GM21619 (cell line): ENCODE data around the gene TRAPPC12.
"Not testable (repeated sequence)": the region's sequence is repeated elsewhere in the genome, so short reads cannot be mapped to it uniquely, and the experiment has no call there.

Experiments
- ATAC-seq: cut with Tn5 transposase; IDR thresholded peaks from one replicate; pipeline ENCODE4 v1.9.1; 2021; ENCODE audit not compliant: unreplicated experiment

Gene TRAPPC12

DNA sequence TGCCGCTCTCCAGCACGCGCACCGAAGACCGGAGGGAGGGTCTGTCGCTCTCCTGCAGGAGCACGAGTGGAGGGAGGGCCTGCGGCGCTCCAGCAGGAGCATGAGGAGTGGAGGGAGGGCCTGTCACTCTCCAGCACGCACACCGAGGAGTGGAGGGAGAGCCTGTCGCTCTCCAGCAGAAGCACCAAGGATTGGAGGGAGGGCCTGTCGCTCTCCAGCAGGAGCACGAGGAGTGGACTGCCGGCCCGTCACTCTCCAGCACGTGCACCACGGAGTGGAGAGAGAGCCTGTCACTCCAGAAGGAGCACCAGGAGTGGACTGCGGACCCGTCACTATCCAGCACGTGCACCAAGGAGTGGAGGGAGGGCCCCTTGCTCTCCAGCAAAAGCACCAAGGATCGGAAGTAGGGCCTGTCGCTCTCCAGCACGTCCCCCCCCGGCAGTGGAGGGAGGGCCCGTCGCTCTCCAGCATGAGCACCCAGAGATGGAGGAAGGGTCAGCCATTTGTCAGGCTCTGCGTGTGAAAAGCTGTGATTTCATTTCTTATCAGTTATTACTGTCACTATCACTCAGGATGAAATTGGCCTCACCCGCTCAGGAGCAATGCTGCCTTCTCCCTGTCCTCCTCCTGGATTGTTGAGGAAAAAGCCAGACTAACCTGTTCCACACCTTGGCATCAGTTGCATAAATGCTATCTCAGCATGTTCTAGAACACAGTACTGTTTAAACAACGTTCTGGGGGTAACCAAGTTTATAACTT lies 103.9 kb downstream of the TRAPPC12 start:
- ATAC-seq = no peak

DNA sequence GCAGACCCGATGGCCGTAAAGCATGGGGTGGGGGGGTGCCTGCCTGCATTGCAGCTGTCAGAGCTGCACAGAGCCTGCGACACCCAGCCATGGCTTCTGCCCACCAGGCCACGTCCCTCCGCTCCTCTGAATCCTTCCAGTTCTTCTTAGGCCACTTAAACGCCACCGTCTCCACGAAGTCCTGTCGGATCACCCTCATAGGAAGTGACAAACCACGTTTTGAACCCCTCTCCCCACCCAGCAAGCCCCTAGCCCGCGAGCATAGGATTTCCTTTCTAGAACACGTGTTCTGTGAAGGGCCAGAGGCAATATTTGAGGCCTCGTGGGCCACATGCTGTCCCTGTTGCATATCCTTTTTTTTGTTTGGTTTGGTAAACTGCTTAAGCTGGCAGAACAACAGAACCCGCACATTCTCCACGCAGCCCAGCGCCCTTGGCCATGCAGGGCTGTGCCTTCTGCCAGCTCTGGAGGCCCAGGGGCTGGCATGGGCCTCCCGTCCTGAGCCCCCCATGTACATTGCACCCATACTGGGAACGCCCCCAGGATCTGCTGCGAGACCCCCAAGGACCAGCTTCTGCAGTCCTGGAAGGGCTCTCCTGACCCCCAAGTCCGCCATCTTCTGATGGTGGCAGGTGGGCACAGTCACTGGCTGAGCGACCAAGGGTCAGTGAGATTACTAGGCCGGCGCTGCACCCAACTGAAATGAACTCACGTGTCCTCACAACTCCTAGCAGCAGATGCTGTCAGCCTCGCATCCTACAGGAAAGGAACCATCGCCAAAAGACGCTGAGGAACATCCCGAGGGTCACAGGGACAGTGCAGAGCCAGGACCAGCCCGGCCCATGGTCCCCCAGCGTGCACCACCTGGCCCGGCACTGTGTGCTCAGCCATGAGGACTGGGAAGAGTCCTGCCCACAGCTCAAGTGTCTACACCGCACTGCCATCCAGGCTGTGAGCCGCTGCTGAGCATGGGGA lies 104.8 kb downstream of the TRAPPC12 start:
- no peak for ATAC-seq

DNA sequence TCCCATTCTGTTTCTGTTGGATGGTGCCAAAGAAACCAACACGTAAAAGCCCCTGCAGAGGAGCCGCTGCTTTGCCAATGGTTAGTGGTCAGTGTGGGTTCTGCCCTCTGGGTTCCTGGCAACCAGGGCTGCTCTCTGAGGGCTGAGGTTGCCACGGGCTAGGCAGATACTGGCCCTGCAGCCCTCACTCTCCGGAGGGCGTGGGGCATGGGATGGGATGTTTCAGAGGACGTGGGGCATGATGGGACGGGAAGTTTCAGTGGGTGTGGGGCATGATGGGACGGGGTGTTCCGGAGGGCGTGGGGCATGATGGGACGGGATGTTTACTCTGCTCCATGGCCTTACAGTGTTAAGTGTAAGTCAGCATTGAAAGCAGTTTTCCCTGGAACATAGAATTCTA lies 105.7 kb downstream of the TRAPPC12 start:
- ATAC-seq = no peak

DNA sequence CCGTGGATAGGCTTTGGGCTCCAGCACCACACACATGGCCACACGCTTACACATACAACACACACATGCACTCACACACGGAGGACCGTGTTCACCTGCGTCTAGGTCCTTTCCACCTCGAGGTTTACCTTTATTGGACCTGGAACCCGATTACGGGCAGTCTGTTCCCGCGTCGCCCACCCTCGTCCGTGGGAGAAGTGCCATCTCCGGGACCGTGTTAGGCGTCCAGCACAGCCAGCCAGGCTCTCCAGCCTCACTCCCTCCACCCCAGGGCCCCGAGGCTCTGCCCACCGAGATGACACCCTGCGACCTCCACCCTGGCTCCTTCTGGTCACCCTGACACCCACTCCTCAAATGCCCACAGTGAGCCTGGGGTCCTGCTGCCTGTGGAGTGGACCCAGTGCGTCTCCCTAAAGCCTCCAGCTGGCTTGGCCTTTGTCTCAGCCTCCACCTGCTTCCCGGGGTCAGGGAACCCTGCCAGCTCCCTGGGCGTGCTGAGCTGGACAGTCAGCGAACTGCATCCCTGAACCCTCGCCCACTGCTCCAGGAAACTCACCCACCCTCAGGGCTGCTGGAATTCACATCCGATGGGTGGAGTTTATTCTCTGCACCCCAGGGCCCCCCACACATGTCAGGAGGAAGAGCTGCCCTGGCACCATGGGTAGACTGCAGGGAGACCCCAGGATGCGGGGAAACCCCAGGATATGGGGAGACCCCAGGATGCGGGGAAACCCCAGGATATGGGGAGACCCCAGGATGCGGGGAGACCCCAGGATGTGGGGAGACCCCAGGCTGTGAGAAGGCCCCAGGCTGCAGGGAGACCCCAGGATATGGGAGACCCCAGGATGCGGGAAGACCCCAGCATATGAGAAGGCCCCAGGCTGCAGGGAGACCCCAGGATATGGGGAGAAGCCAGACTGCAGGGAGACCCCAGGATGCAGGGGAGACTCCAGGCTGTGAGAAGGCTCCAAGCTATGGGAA lies 106.8 kb downstream of the TRAPPC12 start:
- ATAC-seq = no peak

DNA sequence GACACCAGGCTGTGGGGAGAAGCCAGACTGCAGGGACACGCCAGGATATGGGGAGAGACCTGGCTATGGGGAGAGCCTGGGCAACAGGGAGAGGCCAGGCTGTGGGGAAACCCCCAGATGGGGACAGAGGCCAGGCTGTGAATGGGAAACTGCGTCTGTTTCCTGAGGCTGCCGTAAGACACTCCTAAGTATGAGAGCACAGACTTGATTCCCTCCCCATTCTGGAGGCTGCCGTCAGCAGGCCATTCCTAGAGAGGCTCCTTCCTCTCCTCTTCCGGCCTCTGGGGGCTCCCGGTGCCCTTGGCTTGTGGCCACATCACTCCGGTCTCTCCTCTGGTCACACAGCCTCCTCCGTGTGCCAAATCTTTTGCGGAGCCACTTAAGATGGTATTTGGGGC lies 107.5 kb downstream of the TRAPPC12 start:
- ATAC-seq = no peak

DNA sequence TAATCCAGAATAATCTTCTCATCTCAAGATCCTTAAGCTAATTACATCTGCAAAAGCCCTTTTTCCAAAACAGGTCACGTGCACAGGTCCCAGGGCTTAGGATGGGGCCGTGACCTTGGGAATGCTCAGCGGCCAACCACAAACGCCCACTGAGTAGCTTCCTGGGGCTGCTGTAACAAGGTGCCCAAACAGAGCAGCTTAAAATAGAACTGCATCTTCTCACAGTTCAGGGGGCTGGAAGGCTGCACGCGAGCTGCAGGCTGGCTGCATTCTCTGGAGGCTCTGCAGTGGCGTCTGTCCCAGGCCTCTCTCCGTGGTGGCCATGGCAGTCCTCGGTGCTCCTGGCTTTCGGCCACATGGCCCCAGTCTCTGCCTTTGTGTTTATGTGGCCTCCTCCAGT lies 107.9 kb downstream of the TRAPPC12 start:
- ATAC-seq = no peak

DNA sequence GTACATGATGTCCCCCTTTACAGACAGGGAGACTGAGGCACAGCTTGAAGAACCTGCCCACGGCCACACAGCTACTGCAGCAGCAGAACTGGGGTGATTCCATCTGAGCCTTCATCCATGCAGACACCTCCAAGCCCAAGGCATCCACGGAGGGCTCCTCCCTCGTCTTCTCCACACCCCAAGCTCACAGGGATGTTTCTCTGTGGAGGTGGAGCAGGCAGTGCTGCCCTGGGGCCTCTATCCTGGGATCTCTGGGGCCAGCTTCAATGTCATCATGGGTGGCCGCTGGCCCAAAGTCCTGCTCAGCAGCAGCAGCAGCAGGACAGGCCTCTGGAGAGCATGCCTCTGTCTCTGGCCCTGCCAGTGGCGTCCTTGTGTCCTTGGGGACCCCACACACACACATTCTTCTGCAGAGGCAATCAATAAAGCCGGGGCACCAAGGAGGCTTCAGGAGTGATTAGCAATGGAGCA lies 108.6 kb downstream of the TRAPPC12 start:
- no peak for ATAC-seq

DNA sequence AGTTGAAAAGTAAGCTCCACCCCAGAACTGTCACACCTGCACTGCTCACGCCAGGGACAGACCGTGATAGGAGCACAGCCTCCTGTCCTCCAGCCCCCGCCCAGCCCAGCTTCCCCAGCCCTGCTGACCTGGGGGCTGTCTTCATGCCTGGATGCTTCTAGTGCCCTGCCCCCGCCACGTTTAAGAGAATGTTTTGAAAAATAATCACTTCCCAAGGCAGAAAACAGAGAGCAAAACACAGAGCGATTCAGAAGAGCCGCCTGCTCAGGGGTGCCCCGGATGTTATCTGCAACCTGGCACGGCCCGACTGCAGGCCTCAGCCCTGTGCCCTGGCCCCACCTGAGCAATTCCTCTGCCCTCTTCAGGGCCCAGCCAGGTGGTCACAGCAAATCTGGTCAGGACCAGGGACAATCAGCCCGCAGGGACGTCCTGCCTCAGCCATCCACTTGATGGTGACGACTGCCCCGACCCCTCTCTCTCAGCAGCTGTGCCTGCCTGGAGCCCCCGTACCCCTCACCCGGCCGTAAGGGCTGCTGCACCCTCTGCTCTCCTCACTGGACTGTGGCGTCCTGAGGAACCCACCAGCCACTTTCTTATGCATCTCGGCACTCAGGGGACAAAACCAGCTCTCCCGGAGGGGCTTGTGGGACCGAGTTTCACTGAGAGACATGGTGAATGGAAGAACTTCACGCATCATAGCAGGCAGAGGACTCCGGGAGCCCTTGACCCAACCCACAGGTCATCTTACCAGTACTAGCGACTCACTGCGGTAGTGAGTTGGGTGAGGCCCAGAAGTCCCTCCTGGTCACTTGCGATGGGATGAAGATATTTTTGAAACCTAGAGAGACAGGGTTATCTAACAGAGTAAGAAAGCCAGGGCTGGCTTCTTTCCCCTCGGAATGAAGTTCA lies 109.6 kb downstream of the TRAPPC12 start:
- ATAC-seq = no peak

DNA sequence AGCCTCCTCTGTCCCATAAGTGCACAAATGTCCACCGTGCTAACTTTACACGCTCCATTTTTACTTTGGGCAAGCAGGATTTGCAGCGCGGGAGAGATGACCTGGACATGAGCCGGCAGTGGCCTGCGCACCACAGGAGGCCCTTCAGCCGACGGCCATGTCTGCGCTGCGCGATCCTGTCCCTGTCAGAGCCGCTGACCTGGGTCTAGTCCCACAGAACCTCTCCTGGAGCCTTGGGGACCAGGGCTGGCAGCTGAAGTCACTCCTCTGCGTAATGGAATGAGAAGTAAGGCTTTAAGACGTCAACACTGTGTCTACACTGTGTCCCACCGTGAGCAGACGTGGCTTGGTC lies 110.2 kb downstream of the TRAPPC12 start:
- no peak for ATAC-seq

DNA sequence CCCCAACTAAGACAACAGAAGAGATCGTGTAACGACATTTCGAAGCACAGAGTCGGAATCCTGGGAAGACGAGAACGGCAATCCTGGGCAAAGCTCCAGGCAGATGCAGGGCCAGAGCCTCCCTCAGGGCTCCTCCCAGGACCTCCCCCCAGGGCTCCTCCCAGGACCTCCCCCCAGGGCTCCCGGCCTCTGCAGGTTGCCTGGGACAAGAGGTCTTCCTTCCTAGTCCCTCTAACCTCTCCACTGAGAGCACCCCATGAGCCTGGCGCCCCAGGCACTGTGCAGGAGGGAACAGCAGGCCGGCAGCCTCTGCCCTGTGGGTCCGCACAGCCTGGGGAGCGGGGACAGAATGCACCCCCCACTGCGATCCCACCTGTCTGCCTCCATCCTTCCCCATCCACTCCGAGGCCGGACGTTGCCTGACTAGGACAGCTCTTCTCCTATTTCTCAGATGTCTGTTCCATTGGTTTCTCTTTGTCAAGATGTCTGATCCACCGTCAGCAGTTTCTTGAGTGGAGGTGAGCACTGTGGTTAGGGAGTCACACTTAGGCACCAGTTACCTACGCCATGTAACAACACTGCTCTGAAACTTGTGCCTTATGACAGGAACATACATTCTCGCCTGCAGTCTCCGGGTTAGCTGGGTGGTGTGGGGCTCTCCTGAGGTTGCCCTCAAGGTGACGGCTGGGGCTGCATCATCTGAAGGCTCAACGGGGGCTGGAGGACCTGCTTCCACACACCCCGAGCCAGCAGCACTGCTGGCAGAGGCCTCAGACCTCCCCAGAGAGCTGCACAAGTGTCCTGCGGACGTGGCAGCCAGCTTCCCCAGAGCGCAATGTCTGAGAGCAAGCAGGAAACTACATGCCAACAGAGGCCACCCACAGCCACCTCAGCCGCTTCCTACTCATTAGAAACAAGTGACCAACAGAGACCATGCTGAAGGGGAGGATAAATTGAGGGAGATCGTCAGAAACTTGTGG lies 111.0 kb downstream of the TRAPPC12 start:
- no peak for ATAC-seq

DNA sequence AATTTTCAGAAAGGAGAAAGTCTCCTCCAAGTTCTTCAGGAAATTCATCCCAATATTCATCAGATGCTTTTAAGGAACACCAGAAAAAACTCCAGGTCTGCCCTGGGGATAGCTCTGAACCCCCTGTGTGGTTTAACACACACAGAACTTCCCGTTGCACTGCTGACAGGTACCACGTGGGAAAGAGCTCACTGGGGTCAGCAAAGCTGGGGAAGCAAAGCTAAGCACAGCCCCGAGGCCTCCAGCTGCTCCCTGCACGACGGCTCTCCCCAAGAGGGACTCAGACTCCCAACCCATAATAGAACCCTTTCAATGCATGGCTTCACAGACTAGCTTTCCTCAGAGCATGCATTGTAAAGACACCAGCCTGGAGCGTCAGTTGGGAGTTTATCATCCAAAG lies 111.8 kb downstream of the TRAPPC12 start:
- no peak for ATAC-seq

DNA sequence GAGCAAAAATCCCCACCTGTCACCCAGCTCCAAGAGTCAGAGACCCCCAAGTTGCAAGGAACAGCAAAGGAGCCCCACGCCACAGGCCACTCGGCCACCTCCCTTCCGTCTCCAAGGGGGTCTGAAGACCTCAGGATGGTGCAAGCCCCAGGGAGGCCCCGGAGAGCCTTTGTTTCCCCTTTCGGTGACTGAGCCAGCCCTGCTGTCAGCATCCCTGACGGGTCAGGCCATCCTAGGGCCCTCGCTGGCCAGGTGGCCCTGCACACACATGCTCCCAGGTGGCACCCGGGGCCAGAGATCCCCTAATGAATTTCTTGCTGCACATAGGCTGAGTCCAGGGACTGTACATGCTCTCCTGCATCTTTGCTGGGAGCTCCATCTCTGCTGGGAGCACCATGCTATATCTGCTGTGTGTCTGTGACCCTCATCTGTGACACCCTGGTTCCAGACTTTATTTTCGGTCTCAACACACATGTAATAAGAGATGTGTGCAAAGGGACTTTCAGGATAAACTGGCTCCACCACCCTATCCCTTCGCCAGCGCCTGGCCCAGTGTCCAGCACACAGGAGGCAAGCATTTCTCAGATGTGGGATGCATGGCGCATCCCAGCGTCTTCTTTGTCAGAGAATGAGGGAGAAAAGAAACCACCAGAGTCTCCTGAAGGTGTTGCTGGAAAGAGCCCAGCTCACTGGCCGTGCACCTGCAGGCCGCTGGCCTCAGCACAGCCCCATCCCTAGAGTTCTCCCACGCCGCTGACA lies 112.4 kb downstream of the TRAPPC12 start:
- no peak for ATAC-seq

DNA sequence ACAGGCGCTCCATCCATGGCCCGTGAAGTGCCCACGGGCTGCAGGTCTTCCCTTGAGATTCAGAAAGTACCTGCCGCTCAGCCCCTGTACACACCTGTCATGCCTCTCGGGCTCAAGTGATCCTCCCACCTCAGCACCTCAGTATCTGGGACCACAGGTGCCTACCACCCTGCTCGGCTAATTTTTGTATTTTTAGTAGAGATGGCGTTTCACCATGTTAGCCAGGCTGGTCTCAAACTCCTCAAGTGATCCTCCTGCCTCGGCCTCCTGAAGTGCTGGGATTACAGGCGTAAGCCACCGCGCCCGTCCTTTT lies 112.9 kb downstream of the TRAPPC12 start:
- ATAC-seq = not testable (repeated sequence)

DNA sequence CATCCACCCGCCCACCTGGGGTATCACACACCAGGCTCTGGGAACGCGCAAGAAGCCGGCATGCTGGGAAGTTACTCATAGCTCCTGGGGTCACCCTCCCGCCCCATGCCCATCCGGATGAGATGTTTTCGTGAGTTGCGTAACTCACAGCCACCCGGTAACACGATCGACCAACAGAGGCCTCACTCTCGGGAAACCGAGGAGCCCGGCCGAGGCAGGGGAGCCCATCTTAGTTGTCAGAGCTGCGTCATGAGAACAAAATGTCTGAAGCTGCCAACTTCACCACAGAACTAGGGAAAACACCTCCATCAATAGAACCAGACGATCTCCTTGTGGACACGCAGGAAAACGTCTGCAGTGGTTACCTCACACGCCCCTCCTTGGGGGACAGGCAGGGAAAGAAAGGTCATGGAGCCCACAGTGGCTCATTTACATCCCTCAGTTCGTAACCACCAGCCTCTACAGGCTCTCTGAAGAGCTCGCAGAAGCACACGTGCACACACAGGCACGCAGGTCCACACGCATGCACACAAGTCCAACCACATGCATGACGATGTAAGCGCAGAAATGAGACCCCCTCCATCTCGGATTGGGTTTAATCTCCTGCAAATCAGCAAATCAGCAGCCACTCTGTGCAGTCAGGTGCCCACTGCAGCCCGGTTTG lies 113.6 kb downstream of the TRAPPC12 start:
- ATAC-seq = no peak

DNA sequence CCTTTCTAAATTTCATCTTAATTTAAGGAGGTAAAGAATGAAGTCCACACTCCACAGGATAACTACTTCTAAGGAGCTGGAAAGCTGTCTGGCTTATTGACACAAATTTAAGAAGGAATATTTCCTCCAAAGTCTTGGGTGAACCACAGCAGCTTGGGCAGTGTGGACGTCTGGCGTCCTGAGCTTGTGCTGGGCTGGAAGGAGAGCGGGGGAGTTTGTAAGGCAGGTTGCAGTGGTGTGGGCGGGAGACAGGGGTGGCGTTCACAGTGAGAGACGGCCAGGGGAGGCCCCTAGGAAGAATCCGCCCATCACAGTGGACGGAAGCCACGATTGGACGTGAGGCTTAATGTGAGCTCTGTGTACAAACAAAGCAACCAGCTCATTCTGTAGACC lies 114.1 kb downstream of the TRAPPC12 start:
- no peak for ATAC-seq

DNA sequence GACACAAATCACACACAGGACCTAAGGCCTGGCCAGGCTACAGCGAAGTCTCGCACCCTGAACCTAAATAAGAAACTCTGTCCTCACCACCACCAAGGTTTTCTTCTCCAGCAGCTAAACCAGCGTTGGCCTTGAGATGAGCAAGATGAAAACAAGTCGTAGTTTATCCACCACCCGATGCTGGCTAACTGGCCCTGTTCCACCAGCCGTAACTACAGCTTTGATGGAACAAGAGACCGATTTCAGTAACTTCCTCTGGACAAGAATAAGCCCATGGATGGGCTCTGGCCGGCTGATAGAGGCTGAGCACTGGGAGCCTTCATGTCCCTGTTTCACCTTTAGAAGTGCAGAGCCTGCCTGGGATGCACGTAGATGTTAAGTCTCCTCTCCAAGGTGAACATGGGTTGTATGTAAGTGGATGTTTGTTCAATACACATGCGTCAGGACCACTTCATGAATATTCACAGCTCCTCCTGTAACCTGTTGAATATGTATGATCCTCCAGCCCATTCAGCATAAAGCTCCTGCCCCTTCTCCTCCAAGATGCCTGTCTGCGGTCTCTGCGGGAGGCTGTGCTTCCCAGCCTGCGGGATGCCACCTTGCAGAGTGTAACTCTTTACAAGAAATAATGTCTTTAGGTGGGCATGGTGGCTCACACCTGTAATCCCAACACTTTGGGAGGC lies 115.6 kb downstream of the TRAPPC12 start:
- no peak for ATAC-seq

DNA sequence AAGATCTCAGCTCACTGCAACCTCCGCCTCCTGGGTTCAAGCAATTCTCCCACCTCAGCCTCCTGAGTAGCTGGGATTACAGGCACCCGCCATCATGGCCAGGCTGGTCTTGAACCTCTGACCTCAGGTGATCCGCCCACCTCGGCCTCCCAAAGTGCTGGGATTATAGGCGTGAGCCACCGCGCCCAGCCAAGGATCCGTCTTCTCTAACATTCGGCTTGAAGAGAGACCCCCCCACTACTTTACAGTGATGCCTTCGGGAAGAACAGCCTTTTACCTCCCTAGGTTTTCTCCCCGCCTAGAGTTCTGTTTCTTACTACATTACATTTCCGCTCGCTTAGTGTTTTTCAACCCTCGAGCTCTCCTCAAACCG lies 117.2 kb downstream of the TRAPPC12 start:
- ATAC-seq = not testable (repeated sequence)
